Mucosa of rectum (tissue), 2 donors: Measurements from ENCODE around the gene CUL9.

ENCODE experiments used
- H3K27ac ChIP-seq, 2 donors: one replicate each; pipeline ENCODE4 v1.7.0; 2013; ENCODE audit warnings: inconsistent platforms in 2 of 2, low read depth in 2 of 2, low read length in 2 of 2
- H3K27me3 ChIP-seq, 2 donors: one replicate each; pipeline ENCODE4 v1.7.0; 2013; ENCODE audit warnings: low read length in 2 of 2; ENCODE audit not compliant: control insufficient read depth in 2 of 2, insufficient read depth in 2 of 2
- H3K36me3 ChIP-seq, 2 donors: one replicate each; pipeline ENCODE4 v1.7.0; 2013; ENCODE audit warnings: low read length in 2 of 2; ENCODE audit not compliant: control insufficient read depth in 2 of 2, insufficient read depth in 2 of 2
- H3K4me1 ChIP-seq, 2 donors: one replicate each; pipeline ENCODE4 v1.7.0; 2013; ENCODE audit warnings: low read length in 2 of 2, mild to moderate bottlenecking in 1 of 2; ENCODE audit not compliant: control insufficient read depth in 2 of 2, insufficient read depth in 2 of 2
- H3K4me3 ChIP-seq, 2 donors: one replicate each; pipeline ENCODE4 v1.7.0; 2013; ENCODE audit warnings: low read length in 2 of 2
- H3K9ac ChIP-seq, 2 donors: one replicate each; pipeline ENCODE4 v1.7.0; 2013; ENCODE audit warnings: low read length in 2 of 2, low read depth in 1 of 2, mild to moderate bottlenecking in 1 of 2
- H3K9me3 ChIP-seq, 2 donors: one replicate each; pipeline ENCODE4 v1.7.0; 2013; ENCODE audit warnings: low read length in 2 of 2; ENCODE audit not compliant: control insufficient read depth in 2 of 2
- donor health status: healthy.
- donor health status: Normal muscosa, but diverticular disease.

Gene CUL9

DNA sequence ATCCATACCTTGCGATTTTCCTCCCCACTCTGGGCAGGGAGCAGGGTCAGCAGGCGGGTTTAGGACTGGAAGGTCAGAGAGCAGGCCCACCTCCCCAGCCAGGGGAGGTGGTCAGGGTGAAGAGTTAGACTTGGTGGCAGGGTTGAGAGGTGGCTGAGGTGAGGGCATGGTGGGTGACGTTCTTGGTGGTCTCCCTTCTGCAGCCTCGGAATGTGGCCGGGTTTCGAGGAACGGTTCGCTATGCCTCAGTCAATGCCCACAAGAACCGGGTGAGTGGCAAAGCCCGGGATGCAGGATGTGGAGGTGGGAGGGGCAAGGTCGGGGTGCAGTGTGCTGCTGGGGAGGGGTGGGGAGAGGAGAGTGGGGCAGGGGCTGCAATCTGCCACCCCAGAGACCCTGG, 72.8 kb downstream of the CUL9 start:
- peaks cover 0 to 5% of the 10 kb centered on the region in 2 donors for H3K4me1 ChIP-seq
- peaks cover 5 to 13% of the 10 kb centered on the region in 2 donors for H3K27me3 ChIP-seq
- no peak overlapping the region for H3K4me3 ChIP-seq
- no peak overlapping the region for H3K9ac ChIP-seq
- H3K36me3 ChIP-seq = no peaks in the 10 kb centered on the region
- no peaks in the 10 kb centered on the region for H3K9me3 ChIP-seq
- no peak overlapping the region for H3K27ac ChIP-seq

DNA sequence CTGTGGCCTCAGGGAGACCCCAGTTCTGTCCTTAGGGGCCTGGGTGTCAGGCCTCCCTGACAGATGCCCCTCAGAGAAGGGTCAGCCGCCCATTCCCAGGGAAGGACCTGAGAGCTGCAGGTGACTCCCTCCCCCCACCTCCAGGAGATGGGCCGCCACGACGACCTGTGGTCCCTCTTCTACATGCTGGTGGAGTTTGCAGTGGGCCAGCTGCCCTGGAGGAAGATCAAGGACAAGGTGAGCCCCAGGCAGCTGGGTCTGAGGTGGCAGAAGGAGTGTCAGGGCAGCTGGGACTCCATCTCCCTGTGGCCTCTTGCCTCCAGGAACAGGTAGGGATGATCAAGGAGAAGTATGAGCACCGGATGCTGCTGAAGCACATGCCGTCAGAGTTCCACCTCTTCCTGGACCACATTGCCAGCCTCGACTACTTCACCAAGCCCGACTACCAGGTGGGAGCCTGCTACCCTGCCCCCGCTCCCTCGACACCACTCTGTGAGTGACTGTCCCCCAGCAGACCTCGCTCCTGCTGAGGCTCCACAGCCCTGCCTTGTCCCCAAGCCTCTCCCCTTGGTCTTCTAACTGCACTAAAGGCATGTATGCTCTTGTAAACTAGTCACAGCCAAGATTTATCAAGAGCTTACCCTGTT, 73.5 kb downstream of the CUL9 start:
- Histone ChIP-seq H3K4me1 (peaks cover 0 to 5% of the 10 kb centered on the region in 2 donors), H3K4me3 (no peak overlapping the region), H3K27ac (no peak overlapping the region), H3K36me3 (no peaks in the 10 kb centered on the region), H3K27me3 (peaks cover 3 to 13% of the 10 kb centered on the region in 2 donors), H3K9me3 (no peaks in the 10 kb centered on the region), H3K9ac (no peak overlapping the region)

DNA sequence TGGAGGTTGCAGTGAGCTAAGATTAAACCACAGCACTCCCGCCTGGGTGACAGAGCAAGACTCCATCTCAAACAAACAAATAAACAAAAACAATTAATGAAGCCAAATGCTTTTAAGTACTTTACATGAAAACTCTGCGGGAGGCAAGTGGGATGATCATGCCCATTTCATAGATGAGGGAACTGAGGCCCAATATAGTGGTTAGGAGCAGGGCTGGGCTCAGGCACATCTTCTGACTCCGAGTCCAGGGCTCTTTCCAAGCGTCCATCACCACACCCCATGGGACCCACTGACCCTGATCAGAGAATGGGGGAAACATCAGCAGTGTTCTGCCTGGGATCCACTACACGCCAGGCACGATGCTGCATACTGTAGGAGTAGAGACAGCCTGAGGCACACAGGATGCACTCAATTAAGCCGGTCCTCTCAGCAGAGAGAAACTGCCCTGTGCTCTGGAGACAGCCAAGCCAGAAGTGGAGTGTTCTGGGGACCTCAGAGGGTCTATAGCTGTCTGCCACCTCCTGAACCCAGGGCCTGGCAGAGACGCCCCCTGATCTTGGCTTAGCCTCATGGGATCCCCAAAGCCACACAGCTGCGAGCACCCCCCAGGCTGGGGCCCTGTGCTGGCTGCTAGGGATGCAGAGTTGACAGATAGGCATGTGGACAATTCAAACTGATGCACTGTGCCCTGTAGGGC, 74.8 kb downstream of the CUL9 start:
- Histone ChIP-seq H3K9me3 (no peaks in the 10 kb centered on the region), H3K36me3 (no peaks in the 10 kb centered on the region), H3K27ac (no peak overlapping the region), H3K27me3 (peaks cover 2 to 8% of the 10 kb centered on the region in 2 donors), H3K9ac (no peak overlapping the region), H3K4me1 (no peaks in the 10 kb centered on the region), H3K4me3 (no peak overlapping the region)

DNA sequence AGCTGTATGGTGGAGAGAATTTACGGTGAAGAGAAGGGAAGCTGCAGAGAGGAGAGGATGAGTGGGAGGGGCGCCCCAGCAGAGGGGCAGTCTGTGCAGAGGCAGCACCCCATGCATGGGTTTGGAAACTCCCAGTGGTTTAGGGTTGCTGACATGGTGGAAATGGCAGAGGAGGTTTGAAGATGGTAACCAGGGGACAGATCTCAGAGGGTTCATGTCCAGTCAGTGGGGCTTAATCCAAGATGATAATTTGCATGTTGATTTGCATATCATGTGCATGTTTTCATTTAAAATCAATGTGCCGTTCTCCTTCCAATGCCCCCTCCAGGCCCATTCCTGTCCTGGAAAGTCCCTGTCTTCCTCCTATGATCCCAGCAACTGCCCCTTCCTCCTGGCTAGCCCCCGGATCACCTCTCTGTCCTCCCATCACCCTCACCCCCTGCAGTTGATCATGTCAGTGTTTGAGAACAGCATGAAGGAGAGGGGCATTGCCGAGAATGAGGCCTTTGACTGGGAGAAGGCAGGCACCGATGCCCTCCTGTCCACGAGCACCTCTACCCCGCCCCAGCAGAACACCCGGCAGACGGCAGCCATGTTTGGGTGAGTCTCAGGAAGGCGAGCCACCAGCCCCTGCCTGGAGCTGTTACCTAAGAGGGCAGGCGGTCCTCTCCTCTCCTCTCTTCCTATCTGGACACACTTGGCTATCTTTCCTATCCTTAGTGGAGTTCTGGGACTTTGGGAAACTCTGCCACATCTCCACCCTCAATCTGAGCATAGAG, 75.6 kb downstream of the CUL9 start:
- no peaks in the 10 kb centered on the region for H3K9me3 ChIP-seq
- H3K36me3 ChIP-seq = no peaks in the 10 kb centered on the region
- no peak overlapping the region for H3K9ac ChIP-seq
- H3K4me1 ChIP-seq = peaks cover 0 to 3% of the 10 kb centered on the region in 2 donors
- H3K27ac ChIP-seq = no peak overlapping the region
- H3K4me3 ChIP-seq = no peak overlapping the region
- H3K27me3 ChIP-seq = peaks cover 0 to 6% of the 10 kb centered on the region in 2 donors

DNA sequence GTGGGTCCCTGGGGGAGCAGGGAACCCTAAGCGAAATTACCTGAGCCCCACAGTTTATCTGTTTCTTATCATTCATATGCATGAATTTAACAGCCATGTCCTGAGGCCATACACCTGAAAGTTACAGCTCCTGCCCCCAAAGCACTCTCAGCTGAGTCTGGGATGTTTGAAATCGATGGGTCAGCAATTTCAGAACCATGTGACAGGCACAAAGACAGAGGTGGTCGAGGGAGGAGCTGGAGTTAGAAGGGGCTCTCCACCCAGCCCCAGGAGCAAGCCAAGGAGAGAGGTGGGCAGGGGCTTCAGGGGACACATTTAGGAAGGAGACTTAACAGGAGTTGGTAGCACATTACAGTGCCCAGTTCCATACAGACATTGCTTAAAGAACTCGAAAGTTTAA, 76.2 kb downstream of the CUL9 start:
- Histone ChIP-seq H3K36me3 (no peaks in the 10 kb centered on the region), H3K9me3 (no peaks in the 10 kb centered on the region), H3K9ac (no peak overlapping the region), H3K4me1 (peaks cover under 1 to 3% of the 10 kb centered on the region in 2 donors), H3K27ac (no peak overlapping the region), H3K27me3 (peaks cover 0 to 2% of the 10 kb centered on the region in 2 donors), H3K4me3 (no peak overlapping the region)

DNA sequence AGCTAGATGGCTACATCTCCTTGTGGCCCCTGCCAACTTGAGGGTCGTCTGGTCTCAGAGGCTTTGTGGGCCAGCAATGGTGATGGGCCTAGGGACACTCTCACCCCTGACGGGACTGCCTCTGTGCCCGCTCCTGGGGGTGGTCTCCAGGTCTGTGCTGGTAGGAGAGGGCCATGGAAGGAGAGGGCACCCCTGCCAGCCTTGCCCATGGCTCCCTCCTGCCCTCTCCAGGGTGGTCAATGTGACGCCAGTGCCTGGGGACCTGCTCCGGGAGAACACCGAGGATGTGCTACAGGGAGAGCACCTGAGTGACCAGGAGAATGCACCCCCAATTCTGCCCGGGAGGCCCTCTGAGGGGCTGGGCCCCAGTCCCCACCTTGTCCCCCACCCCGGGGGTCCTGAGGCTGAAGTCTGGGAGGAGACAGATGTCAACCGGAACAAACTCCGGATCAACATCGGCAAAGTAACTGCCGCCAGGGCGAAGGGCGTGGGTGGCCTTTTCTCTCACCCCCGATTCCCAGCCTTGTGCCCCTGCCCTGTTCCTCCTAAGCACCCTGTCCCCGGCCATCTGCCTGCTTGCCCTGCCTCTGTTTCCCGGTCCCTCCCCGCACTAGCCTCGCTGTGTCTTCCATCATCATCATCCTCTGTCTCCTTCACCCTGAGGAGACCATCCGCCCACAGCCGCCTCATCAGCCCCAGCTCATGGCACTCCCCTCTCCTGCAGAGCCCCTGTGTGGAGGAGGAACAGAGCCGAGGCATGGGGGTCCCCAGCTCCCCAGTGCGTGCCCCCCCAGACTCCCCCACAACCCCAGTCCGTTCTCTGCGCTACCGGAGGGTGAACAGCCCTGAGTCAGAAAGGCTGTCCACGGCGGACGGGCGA, 77.1 kb downstream of the CUL9 start:
- no peak overlapping the region for H3K4me3 ChIP-seq

DNA sequence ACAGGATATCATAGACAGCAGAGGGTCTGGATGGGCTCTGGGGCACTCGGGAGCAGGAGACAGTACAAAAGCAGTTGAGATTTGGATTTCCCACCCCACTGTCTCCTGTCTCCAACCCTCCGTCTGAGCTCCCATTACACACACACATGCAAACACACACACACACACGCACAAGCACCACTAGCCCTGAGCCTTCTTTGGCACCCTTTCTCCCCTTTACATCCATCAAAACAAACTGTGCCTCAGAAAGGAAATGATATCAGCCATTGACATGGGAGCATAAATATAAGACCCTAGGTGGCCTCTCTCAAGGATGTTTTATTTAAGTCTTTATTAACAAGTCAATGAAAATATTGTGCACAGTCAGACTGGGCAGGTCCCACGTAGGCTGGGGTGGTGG, 78.8 kb downstream of the CUL9 start:
- no peak overlapping the region for H3K9ac ChIP-seq
- H3K4me3 ChIP-seq = no peak overlapping the region
- H3K9me3 ChIP-seq = no peaks in the 10 kb centered on the region
- no peaks in the 10 kb centered on the region for H3K36me3 ChIP-seq
- peaks cover 2 to 3% of the 10 kb centered on the region in 2 donors for H3K4me1 ChIP-seq
- no peak overlapping the region for H3K27ac ChIP-seq
- no peaks in the 10 kb centered on the region for H3K27me3 ChIP-seq

More for the DNA sequence above, 77.1 kb downstream of the CUL9 start:
- Histone ChIP-seq H3K27ac (no peak overlapping the region), H3K4me1 (peaks cover 2 to 3% of the 10 kb centered on the region in 2 donors), H3K9me3 (no peaks in the 10 kb centered on the region), H3K27me3 (no peaks in the 10 kb centered on the region), H3K9ac (no peak overlapping the region), H3K36me3 (no peaks in the 10 kb centered on the region)

DNA sequence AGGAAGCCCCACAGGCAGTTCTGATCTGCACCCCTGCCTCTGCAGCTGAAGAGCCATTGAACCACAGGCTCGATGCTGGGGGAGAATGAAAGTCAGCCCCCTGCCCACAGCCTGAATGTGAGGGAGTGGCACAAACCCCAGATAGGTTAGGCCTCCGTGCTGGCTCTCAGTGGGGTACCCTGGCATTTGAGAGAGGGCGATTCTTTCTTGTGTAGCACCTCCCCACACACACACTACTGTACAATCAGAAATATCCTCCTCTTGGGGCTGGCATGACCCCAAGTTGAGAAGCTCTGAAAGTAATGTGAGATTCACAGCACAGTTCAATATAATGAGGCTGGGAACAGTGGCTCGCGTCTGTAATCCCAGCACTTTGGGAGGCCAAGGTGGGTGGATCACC, 79.2 kb downstream of the CUL9 start:
- H3K27me3 ChIP-seq = no peaks in the 10 kb centered on the region
- H3K27ac ChIP-seq = no peak overlapping the region
- no peaks in the 10 kb centered on the region for H3K9me3 ChIP-seq
- no peak overlapping the region for H3K4me3 ChIP-seq
- H3K9ac ChIP-seq = no peak overlapping the region
- no peaks in the 10 kb centered on the region for H3K36me3 ChIP-seq
- H3K4me1 ChIP-seq = peaks cover 2 to 3% of the 10 kb centered on the region in 2 donors

DNA sequence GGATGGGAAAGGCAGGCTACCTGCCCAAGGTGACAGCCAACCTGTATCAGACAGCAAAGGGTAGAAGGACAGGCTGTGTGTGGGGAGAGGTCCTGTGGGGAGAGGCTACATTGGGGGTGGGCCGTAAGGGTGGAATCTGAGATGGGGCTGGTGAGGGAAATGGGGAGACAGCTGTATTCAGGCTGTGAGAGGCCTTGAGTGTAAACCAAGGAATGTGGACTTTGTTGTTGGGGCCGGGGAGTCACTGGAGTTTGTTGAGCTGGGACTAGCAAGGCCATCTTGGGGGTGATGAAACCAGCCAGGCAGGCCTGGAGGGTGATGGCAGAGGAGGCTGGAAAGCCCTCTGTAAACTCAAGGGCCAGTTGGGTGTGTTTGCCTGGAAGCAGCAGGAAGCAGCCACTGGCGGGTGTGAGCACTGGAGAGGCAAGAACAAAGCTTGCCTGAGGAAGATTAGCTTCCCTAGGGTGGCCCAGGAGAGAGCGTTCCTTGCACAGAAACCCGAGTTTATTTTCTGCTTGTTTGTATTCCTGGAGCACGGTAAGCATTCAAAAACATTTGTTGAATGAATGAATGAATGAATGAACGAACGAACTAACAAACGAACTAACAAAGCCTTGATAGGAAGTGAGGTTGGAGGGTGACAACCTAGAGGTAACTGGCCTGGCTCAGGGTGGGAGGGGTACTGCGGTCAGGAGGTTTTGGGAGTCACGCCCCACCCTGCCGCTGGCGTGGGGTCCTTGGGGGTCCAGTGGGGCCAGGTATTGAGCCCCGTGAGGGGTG, 80.2 kb downstream of the CUL9 start:
- Histone ChIP-seq H3K27me3 (no peaks in the 10 kb centered on the region), H3K36me3 (no peaks in the 10 kb centered on the region)

More for the DNA sequence above, 80.2 kb downstream of the CUL9 start:
- no peak overlapping the region for H3K27ac ChIP-seq
- peaks cover 4 to 5% of the 10 kb centered on the region in 2 donors for H3K4me1 ChIP-seq
- H3K4me3 ChIP-seq = no peak overlapping the region
- no peak overlapping the region for H3K9ac ChIP-seq
- no peaks in the 10 kb centered on the region for H3K9me3 ChIP-seq
